K562 (cell line): ENCODE measurements around the gene SLC38A10. TPM values are rescaled to one million over a fixed set of nuclear protein-coding genes. Genes with fewer than 3 reads are reported as not detected.

Experiments used
- ATAC-seq: fragments of 200-7000 bp; cut with Tn5 transposase; 3 replicates; pipeline ENCODE4 v1.9.1; 2020; ENCODE audit warnings: moderate library complexity
- BruUV-seq: library from RNA; stranded (reverse); fragments of 400-500 nt; replicated peaks from 2 replicates; lab custom pipeline; 2021; lab: Mats Ljungman, UMichigan
- CTCF ChIA-PET: fragments of 300-600 bp; formaldehyde crosslinking; extraction: SDS; loops from one replicate; lab custom pipeline; 2021; ENCODE audit warnings: low intra/inter-chr PET ratio; lab: Yijun Ruan, JAX
- POLR2A ChIA-PET: fragments of 300-600, 350-650 bp; sonication (Branson Sonifier 250); formaldehyde crosslinking; extraction: SDS; loops from one replicate; lab custom pipeline; 2021; ENCODE audit warnings: antibody characterized with exemption, inconsistent platforms; lab: Yijun Ruan, JAX
- DNase-seq, 4 experiments: peaks; one replicate each; pipeline versions ENCODE4 v3.0.0 to v3.0.0-alpha.2; 2011 to 2018; ENCODE audit warnings: low spot score in 3 of 4, mixed read lengths in 3 of 4; ENCODE audit errors: extremely low read depth in 1 of 4
- FAIRE-seq: peaks from 2 replicates; lab custom pipeline; 2011; peaks lifted over from hg19 to GRCh38; lab: Jason Lieb, UNC
- H2AFZ ChIP-seq: 2 replicates; pipeline ENCODE4 v1.6.0; 2011; ENCODE audit warnings: low read depth, low read length, control low read depth, inconsistent platforms
- H3K27ac ChIP-seq: fragments of 200-600 bp; 3 replicates; pipeline ENCODE4 v1.8.0; 2011; ENCODE audit warnings: low read depth, mild to moderate bottlenecking, control low read depth, inconsistent platforms, low read length, moderate library complexity, mixed read lengths; ENCODE audit errors: extremely low read depth
- H3K27me3 ChIP-seq, 2 experiments: fragments of 300-600 bp in 1 of 2; 2 replicates in 1 of 2; 3 replicates in 1 of 2; pipeline versions ENCODE4 v1.6.0 to v1.8.0; 2011; ENCODE audit warnings: inconsistent platforms in 2 of 2, low read length in 2 of 2, mild to moderate bottlenecking in 1 of 2, mixed read lengths in 1 of 2, moderate library complexity in 1 of 2; ENCODE audit not compliant: control insufficient read depth in 2 of 2, insufficient read depth in 2 of 2
- H3K36me3 ChIP-seq: fragments of 300-600 bp; 3 replicates; pipeline ENCODE4 v1.8.0; 2011; ENCODE audit warnings: mild to moderate bottlenecking, low read length, inconsistent platforms; ENCODE audit not compliant: control insufficient read depth, insufficient read depth
- H3K4me1 ChIP-seq, 2 experiments: fragments of 200-600 bp in 1 of 2; replicated peaks in 1 of 2; 2 replicates in 1 of 2; 3 replicates in 1 of 2; pipeline versions ENCODE4 v1.5.1 to v1.8.0; 2011; ENCODE audit warnings: inconsistent platforms in 2 of 2, low read length in 2 of 2, mild to moderate bottlenecking in 1 of 2, mixed read lengths in 1 of 2, moderate library complexity in 1 of 2; ENCODE audit not compliant: control insufficient read depth in 2 of 2, insufficient read depth in 2 of 2
- H3K4me2 ChIP-seq: 2 replicates; pipeline ENCODE4 v1.6.1; 2011; ENCODE audit warnings: low read length, control low read depth, inconsistent platforms, mixed read lengths; ENCODE audit not compliant: insufficient read depth
- H3K4me3 ChIP-seq: fragments of 200-600 bp; sonication (generic), shearing (Covaris generic); 2 replicates; pipeline ENCODE4 v1.5.1; 2016; ENCODE audit warnings: control low read depth, inconsistent platforms
- H3K79me2 ChIP-seq: fragments of 200-600 bp; 3 replicates; pipeline ENCODE4 v1.8.0; 2011; ENCODE audit warnings: low read length, inconsistent platforms; ENCODE audit not compliant: control insufficient read depth, insufficient read depth
- H3K9ac ChIP-seq, 2 experiments: 2 replicates each; pipeline versions ENCODE4 v1.6.0 to v1.6.1; 2011; ENCODE audit warnings: low read depth in 2 of 2, low read length in 2 of 2, control low read depth in 1 of 2, inconsistent platforms in 1 of 2, mild to moderate bottlenecking in 1 of 2, mixed read lengths in 1 of 2; ENCODE audit not compliant: insufficient read depth in 1 of 2
- H3K9me1 ChIP-seq: one replicate; pipeline ENCODE4 v1.6.0; 2011; ENCODE audit warnings: inconsistent platforms, mild to moderate bottlenecking, low read length, moderate library complexity; ENCODE audit not compliant: control insufficient read depth, insufficient read depth
- H3K9me3 ChIP-seq: replicated peaks from 2 replicates; pipeline ENCODE4 v1.5.1; 2011; ENCODE audit warnings: low read depth, low read length, inconsistent platforms; ENCODE audit not compliant: control insufficient read depth, insufficient read depth
- H4K20me1 ChIP-seq: replicated peaks from 2 replicates; pipeline ENCODE4 v1.6.1; 2011; ENCODE audit warnings: low read length, inconsistent platforms, mixed read lengths; ENCODE audit not compliant: control insufficient read depth, insufficient read depth
- AFF1 ChIP-seq, 2 experiments: fragments of 450-650 bp; IDR thresholded peaks; 2 replicates each; pipeline ENCODE4 v1.6.1; 2018; ENCODE audit warnings: mild to moderate bottlenecking in 2 of 2, low read depth in 1 of 2; ENCODE audit not compliant: partially characterized antibody in 2 of 2
- EWSR1 ChIP-seq: fragments of 450-650 bp; IDR thresholded peaks from 2 replicates; pipeline ENCODE4 v1.6.1; 2018; ENCODE audit warnings: borderline replicate concordance, mild to moderate bottlenecking, low read depth, moderate library complexity; ENCODE audit not compliant: partially characterized antibody
- KDM4B ChIP-seq, 2 experiments: fragments of 450-650 bp in 1 of 2; sonication (generic) in 1 of 2; IDR thresholded peaks; 2 replicates each; pipeline ENCODE4 v1.6.1; 2016 to 2017; ENCODE audit warnings: borderline replicate concordance in 2 of 2, antibody characterized with exemption in 1 of 2, low read depth in 1 of 2, mild to moderate bottlenecking in 1 of 2
- KDM5B ChIP-seq: fragments of 200-600 bp; sonication (generic); IDR thresholded peaks from 2 replicates; pipeline ENCODE4 v1.6.1; 2012; ENCODE audit warnings: low read depth, mild to moderate bottlenecking, moderate library complexity, low read length, control low read depth, inconsistent platforms; ENCODE audit not compliant: insufficient replicate concordance
- KLF1 ChIP-seq: fragments of 450-650 bp; IDR thresholded peaks from 2 replicates; pipeline ENCODE4 v1.6.1; 2016; ENCODE audit warnings: missing genetic modification characterization, missing compliant biosample characterization
- MTA1 ChIP-seq: fragments of 450-650 bp; IDR thresholded peaks from 2 replicates; pipeline ENCODE4 v1.6.1; 2017; ENCODE audit warnings: borderline replicate concordance
- NBN ChIP-seq: fragments of 450-650 bp; IDR thresholded peaks from 2 replicates; pipeline ENCODE4 v1.6.1; 2016; ENCODE audit warnings: low read depth, mild to moderate bottlenecking
- PREB ChIP-seq: sonication (generic); formaldehyde crosslinking; IDR thresholded peaks from 2 replicates; pipeline ENCODE4 v1.8.1; 2023; ENCODE audit warnings: mild to moderate bottlenecking, missing genetic modification reagents
- XRCC3 ChIP-seq: fragments of 450-650 bp; IDR thresholded peaks from 2 replicates; pipeline ENCODE4 v1.6.1; 2017; ENCODE audit warnings: mild to moderate bottlenecking, moderate library complexity
- ZBTB8A ChIP-seq: fragments of 450-650 bp; IDR thresholded peaks from 2 replicates; pipeline ENCODE4 v1.6.1; 2018; ENCODE audit warnings: mild to moderate bottlenecking, moderate library complexity; ENCODE audit not compliant: partially characterized antibody
- ZNF586 ChIP-seq: fragments of 450-650 bp; formaldehyde crosslinking; conservative IDR thresholded peaks from 2 replicates; pipeline ENCODE4 v1.4.0; 2020; ENCODE audit warnings: mild to moderate bottlenecking, moderate library complexity
- WGBS: fragments of 100-300 bp; shearing (Covaris generic); methylation state at CpG from one replicate; pipeline ENCODE4 v1.1.6; 2016; ENCODE audit warnings: low coverage, mixed read lengths; ENCODE audit not compliant: insufficient coverage; ENCODE audit errors: missing lambda C conversion rate; 5-methylcytosine and 5-hydroxymethylcytosine counted together
- in situ Hi-C: fragments of 300-500 bp; cut with MboI; formaldehyde crosslinking; loops from 4 replicates; pipeline ENCODE4 v1.15.0; 2018; ENCODE audit warnings: inconsistent platforms, mixed read lengths
- intact Hi-C: fragments of 100-400 bp; cut with micrococcal nuclease; formaldehyde crosslinking; loops from 2 replicates; pipeline ENCODE4 v1.14.2; 2022
- polyA plus RNA-seq, 8 experiments: library from polyadenylated mRNA; depleted of rRNA in 4 of 8; stranded (reverse) in 5 of 8; unstranded in 3 of 8; fragments of >200 nt; fragmentation: Nextera tagmentation in 2 of 8; fragmentation: Illumina TruSeq in 1 of 8; extraction: Ambion mirVana in 2 of 8; extraction: Trizol in 1 of 8; gene quantifications; 2 replicates each; pipeline versions ENCODE4 v1.2.1 to v1.2.3, GENCODE V29; 2011 to 2014; ENCODE audit warnings: inconsistent platforms in 1 of 8, missing spikeins in 1 of 8
- total RNA-seq, 7 experiments: library from RNA; depleted of rRNA in 6 of 7; stranded (reverse); fragments of >200 nt in 6 of 7; fragmentation: Illumina TruSeq in 2 of 7; extraction: Trizol in 2 of 7; gene quantifications; 2 replicates each; pipeline versions ENCODE4 v1.2.1 to v1.2.3, GENCODE V29; 2011 to 2021; ENCODE audit warnings: low replicate concordance in 1 of 7

Gene SLC38A10
- total and polyA plus RNA-seq, 9 of the 15 experiments (the other 6 are each of a cell fraction or from before 2014, with no cell fraction given), result 0.45 to 54.2 (median 13.8) TPM

GRCh38 chr17:81218991-81219390 lies 76.1 kb downstream of the SLC38A10 start:
- BruUV-seq, result no TSS peak
- ATAC-seq (no peak), FAIRE-seq (no peak)
- Histone ChIP-seq H4K20me1 (no peaks in the 10 kb centered on the region), H3K9me1 (no peaks in the 10 kb centered on the region)
- TF ChIP-seq KLF1 (no peak), NBN (no peak), KDM5B (no peak), ZBTB8A (no peak), MTA1 (no peak), ZNF586 (no peak), KDM4B (IDR thresholded peaks at IDR 0.05; ENCODE audit: borderline replicate concordance in 2 of 2, low read depth in 1 of 2) (no peak), XRCC3 (no peak), PREB (CRISPR knock-in tag) (no peak), EWSR1 (no peak), AFF1 (IDR thresholded peaks at IDR 0.05; ENCODE audit: low read depth in 1 of 2, partially characterized antibody in 2 of 2) (no peak)
- TF ChIP-seq, all 486 proteins: peak for 0
- in situ Hi-C loops, result no loop called here
- no peak for DNase-seq
- 69% methylated on average over 4 of the region's 11 CpGs for WGBS
- no peak overlapping the region for H3K4me3 ChIP-seq
- peaks cover 8% of the 10 kb centered on the region; the same call in 1 of the 3 replicates for H3K36me3 ChIP-seq
- no peak overlapping the region for H3K27ac ChIP-seq
- H3K9me3 ChIP-seq, result no peaks in the 10 kb centered on the region
- H3K9ac ChIP-seq, result peak overlapping the region in 1 of 2 experiments; percentile 55; a peak in 1 of 4 replicates
- no peak overlapping the region for H2AFZ ChIP-seq
- H3K4me2 ChIP-seq, result no peak overlapping the region
- CTCF ChIA-PET, result no interaction called here
- H3K4me1 ChIP-seq, result peaks cover 8 to 45% of the 10 kb centered on the region in 2 experiments
- POLR2A ChIA-PET, result interaction anchor here (0.8 to 1.0 kb wide), 2 partner anchors 38 to 199 kb away, joined by 3 read pairs; no protein-coding TSS in a partner anchor
- H3K79me2 ChIP-seq, result peaks cover 5% of the 10 kb centered on the region; the same call in 2 of the 3 replicates
- intact Hi-C loops, result no loop called here
- no peaks in the 10 kb centered on the region for H3K27me3 ChIP-seq
